Measurements from ENCODE around the gene ACTA1.
"Not testable (repeated sequence)": the region's sequence is repeated elsewhere in the genome, so short reads cannot be mapped to it uniquely, and the experiment has no call there.

Gene ACTA1

DNA sequence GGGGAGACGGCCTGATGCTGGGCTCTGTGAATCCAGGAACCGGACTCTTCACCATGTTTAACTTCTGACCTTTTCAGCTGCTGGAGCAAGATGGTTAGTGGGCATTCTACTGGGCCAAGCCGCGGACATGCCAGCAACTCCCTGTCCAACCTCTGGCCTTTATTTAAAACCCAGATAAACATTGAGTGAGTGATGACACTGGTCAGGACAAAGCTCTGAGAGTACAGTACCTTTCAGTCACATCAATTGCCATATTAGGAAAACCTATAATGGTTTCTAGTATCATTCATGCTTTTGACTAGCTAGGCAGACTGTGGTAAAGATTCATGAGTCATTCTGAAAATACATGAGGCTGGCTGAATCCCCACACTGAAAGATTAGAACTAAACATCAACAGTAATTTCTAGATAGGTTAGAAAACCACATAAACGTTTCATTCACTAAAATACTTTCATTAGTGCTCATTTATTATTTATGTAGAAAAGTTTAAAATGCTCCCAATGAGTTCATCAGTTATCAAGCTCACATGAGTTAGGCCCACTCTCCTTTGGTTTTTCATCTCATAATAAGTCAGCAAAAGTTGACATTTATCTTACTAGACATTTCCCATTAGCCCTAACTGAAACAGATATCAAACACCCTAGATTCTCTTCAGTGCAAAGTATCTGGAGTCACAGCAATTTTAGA, 7.1 kb upstream of the ACTA1 start:
- DNase-seq (ENCODE audit: low spot score), result peak; percentile 68

DNA sequence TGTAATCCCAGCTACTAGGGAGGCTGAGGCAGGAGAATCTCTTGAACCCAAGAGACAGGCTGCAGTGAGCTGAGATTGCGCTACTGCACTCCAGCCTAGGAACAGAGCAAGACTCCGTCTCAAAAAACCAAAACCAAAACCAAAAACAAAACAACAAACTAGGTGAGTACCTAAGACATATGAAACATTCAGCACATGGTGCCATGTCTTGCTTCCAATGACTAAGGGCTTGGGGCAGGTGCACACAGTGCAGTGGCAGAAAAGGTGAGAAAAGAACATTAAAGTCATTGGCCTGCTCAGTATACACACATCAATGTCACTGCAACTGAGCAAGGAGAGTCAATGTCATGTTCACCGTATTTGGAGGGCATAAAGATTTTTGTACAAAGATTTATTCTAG, 4.1 kb upstream of the ACTA1 start:
- DNase-seq (ENCODE audit: low spot score), result no peak

DNA sequence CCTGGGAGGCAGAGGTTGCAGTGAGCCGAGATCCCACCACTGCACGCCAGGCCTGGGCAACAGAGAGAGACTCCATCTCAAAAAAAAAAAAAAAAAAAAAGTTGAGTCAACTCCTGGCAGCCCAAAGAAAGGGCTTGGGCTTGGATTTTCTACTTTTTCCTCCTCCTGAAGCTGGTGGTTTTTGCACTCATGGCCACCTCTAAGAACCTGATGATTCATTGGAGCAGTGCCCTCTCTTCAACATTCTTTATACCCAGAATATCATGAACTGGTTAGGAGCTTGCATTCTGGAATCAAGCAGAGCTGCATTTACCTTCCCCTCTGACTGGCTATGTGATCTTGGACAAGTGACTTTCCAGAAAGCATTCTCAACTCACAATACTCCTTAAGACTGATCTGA, 3.5 kb upstream of the ACTA1 start:
- DNase-seq (ENCODE audit: low spot score), result no peak

DNA sequence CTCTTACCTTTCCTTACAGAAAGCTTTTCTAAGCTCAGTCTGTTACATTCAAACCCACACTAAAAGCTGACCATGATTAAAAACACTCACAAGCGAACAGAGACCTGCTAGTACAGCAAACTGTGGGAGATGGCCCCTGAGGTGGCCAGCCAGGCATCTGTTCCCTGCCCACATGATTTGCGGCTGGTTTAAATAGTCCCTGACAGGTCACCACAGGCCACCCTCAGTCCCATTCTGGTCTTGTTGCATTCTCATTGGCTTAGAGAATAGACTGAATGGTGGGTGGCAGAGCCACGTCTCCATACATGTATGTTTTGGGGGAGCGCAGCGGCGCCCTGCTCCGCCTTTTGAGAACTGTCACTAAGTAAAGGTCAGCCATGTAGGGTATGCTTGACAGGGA, 2.3 kb upstream of the ACTA1 start:
- no peak for DNase-seq (ENCODE audit: low spot score)

DNA sequence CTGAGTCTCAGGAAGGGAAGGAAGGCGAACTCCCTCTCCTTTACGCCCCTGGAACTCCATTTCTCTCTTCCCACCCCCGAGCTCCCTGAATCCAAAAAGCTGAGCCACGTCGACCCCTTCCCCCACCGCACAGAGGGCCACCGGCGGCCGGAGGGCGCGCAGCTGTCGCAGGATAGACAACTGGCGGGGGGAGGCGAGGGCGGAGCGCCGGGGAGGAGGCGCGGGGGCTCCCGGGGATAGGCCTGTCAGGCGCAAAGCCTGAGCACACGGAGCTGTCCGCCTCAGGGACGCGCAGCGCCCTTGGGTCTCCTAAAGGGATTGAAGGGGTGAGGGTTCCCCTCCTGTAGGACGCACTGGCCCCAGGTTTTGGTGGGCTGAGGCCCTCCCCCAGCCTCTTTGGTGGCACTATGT, 752 bp upstream of the ACTA1 start:
- DNase-seq (ENCODE audit: low spot score), result no peak

DNA sequence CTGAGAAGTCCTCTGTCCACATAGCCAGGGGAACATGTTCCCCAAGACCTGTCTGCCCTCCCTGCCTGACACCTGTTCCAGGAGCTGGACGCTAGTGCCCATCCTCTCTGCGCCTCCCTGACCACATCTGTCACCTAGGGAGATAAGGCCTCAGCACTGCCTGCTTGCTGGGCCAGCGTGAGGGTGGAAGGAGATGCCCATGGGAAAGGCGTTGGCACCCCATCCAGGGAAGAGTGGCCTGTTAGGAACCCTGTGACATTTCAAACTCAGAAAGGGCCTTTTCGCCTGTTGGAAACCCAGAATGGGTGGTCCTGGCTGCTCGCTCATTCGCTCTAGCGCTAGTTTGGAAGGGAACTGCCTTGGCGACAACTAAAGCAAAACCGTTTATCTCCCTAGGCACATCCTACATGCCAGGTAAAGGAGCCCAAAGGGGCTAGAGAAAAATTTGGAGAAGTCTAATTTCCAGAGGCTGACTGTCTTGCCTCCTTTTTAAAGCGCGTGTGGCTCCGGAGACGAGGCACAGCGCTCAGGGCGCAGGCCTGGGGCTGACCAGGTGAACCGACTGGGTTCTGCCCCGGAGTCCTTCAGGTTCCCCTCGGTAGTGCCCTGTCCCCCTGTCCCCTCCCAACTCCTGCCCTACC, 410 bp downstream of the ACTA1 start:
- no peak for DNase-seq (ENCODE audit: low spot score)

DNA sequence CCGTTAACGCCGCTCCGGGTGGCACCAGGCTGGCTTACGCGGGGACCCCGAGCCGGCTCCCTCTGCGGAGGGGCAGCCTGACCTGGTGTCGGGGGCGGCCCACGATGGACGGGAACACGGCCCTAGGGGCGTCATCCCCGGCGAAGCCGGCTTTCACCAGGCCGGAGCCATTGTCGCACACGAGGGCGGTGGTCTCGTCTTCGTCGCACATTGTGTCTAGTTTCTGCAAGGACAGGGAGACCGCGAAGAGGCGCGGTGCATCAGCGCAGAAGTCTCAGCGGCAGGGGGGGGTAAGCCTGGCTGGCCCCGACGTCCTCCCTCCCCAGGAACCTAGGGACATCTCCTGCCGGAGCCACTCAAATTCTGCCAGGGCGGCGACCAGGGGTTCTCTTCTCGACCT, 989 bp downstream of the ACTA1 start:
- no peak for DNase-seq (ENCODE audit: low spot score)

DNA sequence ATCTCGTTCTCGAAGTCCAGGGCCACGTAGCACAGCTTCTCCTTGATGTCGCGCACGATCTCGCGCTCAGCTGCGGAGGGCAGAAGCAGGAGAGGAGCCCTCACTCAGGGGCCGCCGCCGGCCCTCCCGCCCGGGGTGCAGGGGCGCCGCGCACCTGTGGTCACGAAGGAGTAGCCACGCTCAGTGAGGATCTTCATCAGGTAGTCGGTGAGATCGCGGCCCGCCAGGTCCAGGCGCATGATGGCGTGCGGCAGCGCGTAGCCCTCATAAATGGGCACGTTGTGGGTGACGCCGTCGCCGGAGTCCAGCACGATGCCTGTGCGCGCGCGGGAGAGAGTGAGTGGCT, 1.8 kb downstream of the ACTA1 start:
- no peak for DNase-seq (ENCODE audit: low spot score)

DNA sequence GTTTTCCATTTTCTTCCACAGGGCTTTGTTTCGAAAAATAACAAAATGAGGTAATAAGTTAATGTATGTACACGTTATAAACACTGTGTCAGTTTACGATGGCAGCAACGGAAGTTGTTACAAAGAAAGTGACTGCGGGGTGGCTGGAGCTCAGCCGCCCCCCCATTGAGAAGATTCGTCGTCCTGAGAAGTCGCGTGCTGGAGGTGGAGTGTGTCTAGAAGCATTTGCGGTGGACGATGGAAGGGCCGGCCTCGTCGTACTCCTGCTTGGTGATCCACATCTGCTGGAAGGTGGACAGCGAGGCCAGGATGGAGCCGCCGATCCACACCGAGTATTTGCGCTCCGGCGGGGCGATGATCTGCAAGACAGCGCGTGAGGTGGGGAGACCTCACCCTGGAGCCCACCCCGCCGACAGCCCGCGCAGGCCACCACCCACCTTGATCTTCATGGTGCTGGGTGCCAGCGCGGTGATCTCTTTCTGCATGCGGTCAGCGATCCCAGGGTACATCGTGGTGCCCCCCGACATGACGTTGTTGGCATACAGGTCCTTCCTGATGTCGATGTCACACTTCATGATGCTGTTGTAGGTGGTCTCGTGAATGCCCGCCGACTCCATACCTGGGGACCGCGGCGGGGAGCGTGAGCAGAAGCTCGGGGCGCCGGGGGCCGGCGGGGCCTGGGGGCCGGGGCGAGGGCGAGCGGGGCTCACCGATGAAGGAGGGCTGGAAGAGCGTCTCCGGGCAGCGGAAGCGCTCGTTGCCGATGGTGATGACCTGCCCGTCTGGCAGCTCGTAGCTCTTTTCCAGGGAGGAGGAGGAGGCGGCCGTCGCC, 2.4 kb downstream of the ACTA1 start:
- DNase-seq (ENCODE audit: low spot score), result no peak

DNA sequence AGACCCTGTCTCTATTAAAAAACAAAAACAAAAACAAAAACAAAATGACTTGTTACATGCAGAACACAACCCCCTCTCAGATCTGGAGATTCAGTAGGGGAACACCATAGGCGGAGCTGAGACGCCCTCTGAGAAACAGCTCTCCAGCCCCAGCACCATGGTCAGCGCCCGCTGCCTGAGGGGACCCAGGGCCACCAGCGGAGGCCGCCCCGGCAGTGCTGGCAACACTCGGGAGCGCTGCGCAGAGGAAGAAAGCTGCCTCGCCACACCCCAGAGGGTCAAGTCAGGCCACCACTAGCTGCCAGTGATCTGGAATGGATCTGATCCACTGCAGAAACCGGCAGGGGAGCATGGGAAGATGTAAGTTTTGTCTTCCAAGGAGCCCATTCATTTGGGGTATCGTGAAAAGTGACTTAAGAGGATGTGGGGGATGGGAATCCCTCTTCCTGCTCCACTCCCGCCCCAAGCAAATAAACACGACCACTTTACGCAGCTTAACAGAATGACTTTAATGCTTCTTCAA, 3.1 kb downstream of the ACTA1 start:
- peak; percentile 74 for DNase-seq (ENCODE audit: low spot score)

DNA sequence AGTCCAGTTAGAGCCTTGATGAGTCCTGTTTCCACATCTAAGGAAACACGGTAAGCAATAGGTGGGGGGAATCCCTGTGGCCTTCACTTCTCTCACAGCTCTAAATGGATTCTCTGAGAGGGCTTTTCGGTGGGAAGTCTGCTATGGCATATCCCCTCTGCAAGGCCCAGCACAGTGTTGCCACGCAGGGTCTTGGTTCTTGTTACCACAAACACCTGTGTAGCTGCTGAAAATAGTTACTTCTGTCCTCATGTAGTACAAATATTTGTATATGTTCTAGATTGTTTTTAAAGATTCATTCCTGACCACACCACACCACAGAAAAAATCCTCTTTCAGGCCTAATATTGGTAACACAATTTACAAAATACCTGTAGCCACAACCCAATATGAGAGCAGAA, 5.6 kb downstream of the ACTA1 start:
- DNase-seq (ENCODE audit: low spot score), result no peak

DNA sequence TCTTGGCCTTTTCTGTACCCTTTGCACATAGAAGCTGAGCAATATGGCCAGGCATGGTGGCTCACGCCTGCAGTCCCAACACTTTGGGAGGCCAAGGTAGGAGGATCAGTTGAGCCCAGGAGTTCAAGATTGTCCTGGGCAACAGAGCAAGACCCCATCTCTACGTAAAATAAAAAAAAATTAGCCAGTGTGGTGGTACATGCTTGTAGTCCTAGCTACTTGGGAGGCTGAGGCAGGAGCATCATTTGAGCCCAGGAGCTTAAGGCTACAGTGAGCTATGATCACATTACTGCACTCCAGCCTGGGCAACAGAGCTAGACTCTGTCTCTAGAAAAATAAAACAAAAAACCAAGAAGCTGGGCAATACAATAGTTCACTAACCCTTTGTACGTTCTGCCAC, 6.3 kb downstream of the ACTA1 start:
- no peak for DNase-seq (ENCODE audit: low spot score)

DNA sequence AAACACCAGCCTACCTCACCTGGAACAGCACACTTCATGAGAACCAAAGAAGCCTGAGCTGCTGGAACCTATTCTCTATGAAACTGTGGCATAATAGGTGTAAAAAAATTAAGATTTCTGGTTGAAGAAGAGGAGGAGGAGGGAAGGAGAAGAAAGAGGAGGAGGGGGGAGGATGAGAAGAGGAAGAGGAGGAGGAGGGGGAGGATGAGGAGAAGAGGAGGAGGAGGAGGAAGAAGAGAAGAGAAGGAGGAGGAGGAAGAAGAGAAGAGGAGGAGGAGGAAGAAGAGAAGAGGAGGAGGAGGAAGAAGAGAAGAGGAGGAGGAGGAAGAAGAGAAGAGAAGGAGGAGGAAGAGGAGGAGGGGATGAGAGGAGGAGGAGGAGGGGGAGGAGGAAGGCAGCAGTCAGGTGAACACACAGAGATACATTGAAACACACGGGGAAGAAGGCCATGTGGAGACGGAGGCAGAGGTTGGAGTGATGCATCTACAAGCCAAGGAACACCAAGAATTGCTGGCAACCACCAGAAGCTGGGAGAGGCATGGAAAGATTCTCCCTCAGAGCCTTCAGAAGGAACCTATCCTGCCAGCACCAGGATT, 8.2 kb downstream of the ACTA1 start:
- DNase-seq (ENCODE audit: low spot score), result no peak

DNA sequence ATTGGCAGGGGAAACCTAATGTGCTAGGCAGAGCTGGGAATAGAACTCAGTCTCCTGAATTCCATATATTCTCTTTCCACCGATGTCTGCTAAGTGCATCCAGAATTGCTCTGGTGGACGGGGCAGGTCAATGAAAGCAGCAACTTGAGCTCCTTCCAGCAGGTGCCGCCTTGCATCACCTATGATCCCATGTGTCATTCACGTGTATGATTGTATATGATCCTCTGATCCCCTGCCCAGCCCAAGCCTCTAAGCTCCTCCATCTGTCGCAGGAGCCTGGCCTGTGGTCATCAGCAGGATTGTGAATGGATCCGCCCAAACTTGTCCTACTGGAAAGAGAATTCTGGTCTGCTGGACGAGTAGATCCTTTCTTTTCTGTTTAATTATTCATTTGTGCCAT, 13.1 kb downstream of the ACTA1 start:
- DNase-seq (ENCODE audit: low spot score), result no peak

DNA sequence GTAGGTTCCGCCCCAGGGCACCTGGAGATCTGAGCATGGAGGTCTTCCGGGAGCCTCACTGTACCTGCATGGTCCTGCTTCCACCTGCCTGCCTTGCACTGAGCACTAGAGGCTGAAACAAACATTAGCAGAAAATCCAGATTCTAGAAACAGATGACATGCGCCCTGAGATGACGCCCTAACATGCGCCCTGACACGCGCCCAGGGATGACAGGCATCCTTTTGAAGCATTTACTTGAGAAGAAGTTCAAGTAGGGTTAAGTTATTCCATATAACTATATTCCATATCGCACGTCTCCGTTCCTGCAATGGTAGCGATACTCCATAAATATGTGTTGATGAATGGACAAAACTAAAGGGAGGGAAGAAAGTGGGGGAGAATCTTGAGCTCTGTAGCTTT, 13.7 kb downstream of the ACTA1 start:
- DNase-seq (ENCODE audit: low spot score), result no peak

DNA sequence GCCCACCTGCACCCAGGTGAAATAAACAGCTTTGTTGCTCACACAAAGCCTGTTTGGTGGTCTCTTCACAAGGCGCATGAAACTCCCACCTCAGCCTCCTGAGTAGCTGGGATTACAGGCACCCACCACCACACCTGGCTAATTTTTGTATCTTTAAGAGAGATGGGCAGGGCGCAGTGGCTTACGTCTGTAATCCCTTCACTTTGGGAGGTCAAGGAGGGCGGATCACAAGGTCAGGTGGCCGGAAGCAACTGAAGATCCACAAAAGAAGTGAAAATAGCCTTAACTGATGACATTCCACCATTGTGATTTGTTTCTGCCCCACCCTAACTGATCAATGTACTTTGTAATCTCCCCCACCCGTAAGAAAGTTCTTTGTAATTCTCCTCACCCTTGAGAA, 15.3 kb downstream of the ACTA1 start:
- DNase-seq (ENCODE audit: low spot score), result not testable (repeated sequence)

DNA sequence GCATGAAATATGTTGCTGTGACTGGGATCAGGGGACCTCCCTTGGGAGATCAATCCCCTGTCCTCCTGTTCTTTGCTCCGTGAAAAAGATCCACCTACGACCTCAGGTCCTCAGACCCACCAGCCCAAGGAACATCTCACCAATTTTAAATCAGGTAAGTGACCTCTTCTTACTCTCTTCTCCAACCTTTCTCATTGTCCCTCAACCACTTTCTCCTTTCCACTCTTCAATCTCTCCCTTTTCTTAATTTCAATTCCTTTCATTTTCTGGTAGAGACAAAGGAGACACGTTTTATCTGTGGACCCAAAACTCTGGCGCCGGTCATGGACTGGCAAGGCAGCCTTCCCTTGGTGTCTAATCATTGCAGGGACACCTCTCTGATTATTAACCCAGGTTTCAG, 21.1 kb downstream of the ACTA1 start:
- not testable (repeated sequence) for DNase-seq (ENCODE audit: low spot score)

DNA sequence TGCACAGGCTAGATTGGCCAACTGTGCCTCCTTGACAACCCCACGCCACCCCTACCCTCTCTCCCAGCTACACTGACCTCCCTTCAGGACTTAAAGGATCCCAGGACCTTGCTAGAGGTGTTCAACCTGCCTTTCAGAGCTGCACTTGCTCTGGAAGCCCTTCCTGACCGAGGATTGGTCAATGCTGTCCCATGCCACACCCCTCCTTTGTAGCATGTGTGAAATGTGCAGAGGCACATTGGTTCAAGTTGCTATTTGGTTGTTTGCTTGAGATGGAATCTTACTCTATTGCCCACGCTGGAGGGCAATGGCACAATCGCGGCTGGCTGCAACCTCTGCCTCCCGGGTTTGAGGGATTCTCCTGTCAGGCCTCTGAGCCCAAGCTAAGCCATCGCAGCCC, 21.8 kb downstream of the ACTA1 start:
- no peak for DNase-seq (ENCODE audit: low spot score)

DNA sequence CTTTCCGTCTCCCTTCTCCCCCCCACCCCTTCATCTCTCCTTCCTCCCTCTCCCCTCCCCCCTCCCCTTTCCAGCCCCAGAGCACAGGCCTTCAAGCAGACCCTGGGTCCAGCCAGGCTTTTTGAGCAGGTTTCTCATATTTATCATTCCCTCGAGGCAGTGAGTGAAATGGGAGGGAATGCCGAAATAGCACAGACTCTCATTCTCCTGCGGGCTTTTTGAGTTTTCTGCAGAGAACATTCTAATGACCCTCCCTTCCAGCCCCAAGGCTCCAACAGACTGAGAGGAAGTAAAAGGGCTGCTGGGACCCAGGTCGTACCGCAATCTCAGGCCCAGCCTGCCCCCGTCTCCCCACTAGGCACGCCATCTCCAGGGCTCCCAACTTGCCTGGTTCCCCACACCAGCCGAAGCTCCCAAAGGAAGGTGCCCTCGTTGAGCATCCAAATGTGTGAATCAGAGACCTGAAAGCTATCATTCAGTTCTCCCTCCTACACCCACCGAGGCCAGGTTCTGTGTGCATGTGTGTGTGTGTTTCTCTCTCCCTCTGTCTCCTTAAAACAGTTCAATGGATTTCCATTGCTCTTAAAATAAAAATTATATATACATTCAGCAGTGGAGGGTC, 22.3 kb downstream of the ACTA1 start:
- DNase-seq (ENCODE audit: low spot score), result no peak

DNA sequence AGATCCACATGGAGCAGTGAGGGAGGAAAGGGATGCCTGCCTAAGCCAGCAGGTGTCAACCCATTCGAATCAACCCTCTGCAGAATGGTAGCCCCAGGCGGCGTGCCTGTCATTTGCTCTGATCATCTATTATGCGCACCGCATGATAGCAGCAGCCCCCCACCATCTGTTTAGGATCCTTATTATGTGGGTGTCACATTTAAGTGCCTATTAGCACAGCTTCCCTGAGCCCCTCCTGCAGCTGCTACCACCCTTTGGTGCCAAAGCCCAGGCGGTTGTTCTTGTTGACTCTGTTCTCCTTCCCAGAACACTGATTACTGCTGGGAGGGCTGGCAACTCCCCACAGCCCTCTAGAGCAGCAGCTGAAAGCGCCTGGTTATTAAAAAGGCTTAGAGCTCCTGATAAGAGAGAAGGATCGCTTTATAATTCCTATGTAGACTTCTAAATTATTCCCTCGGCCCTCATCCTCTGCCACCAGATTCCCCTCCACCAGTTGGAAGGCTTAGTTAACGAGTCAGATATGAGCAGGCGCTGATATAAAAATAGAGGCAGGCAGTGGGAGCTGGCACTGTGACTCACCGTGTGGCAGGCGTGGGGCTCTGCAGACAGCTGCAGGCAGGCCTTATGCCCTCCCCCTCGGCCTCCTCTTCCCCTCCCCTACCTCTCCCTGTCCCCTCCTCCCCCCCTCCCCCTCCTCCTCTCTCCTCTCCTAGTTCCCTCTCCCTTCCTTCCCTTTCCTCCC, 23.0 kb downstream of the ACTA1 start:
- DNase-seq (ENCODE audit: low spot score), result peak; percentile 71

DNA sequence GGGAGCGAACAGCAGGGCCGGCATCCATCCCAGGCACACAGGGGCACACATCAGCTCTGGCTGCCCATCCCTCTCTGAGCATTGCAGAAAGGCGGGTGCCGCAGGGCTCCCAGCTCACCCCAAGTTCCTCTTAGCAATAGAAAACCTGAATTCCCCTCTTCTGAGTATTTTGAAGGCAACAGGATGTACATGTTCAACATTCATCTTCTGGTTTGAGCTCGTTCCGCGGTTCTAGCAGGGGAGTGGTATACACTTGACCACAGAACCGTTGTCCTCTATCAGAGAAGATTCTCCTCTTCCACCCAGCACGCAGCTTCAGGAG, 23.6 kb downstream of the ACTA1 start:
- no peak for DNase-seq (ENCODE audit: low spot score)
